ENCODE data around the gene MAP1B.

- no peak for TF ChIP-seq CTCF (IDR thresholded peaks at IDR 0.05 in 2 of 3, conservative IDR thresholded peaks at IDR 0.05 in 1 of 3; ENCODE audit: control insufficient read depth in 2 of 3, extremely low read depth in 1 of 3, insufficient read depth in 1 of 3, low read depth in 3 of 3, low read length in 3 of 3)
- TF ChIP-seq HCFC1 (IDR thresholded peaks at IDR 0.05; ENCODE audit: low read length) = no peak
- TF ChIP-seq SPI1 (IDR thresholded peaks at IDR 0.05; ENCODE audit: borderline replicate concordance, insufficient read depth, low read depth, low read length) = no peak
- TF ChIP-seq POLR2A (IDR thresholded peaks at IDR 0.05; ENCODE audit: low read depth, low read length) = no peak
- TF ChIP-seq GABPA (IDR thresholded peaks at IDR 0.05; ENCODE audit: low read depth) = no peak
- no peak for TF ChIP-seq RAD51 (IDR thresholded peaks at IDR 0.05)
- TF ChIP-seq TARDBP (IDR thresholded peaks at IDR 0.05; ENCODE audit: borderline replicate concordance) = no peak
Observed at GRCh38 chr5:72214168-72214567, 106.9 kb downstream of the MAP1B start.

All from GM12878 (cell line).